Stimulated activated CD8-positive, alpha-beta memory T cell treated with anti-CD3 and anti-CD28 coated beads, Interleukin-2, amount 100 ng/mL, for 1 hour (primary cell): Measurements from ENCODE around the gene USP38.
A peak's percentile ranks its signal among the peaks of the same experiment; 100 is the strongest.
"Not testable (repeated sequence)": the region's sequence is repeated elsewhere in the genome, so short reads cannot be mapped to it uniquely, and the experiment has no call there.

Source experiments
- DNase-seq, 2 donors: peaks; one replicate each; pipeline ENCODE4 v3.0.0-alpha.2; 2020; ENCODE audit warnings: low read depth in 2 of 2

Gene USP38, protein sequence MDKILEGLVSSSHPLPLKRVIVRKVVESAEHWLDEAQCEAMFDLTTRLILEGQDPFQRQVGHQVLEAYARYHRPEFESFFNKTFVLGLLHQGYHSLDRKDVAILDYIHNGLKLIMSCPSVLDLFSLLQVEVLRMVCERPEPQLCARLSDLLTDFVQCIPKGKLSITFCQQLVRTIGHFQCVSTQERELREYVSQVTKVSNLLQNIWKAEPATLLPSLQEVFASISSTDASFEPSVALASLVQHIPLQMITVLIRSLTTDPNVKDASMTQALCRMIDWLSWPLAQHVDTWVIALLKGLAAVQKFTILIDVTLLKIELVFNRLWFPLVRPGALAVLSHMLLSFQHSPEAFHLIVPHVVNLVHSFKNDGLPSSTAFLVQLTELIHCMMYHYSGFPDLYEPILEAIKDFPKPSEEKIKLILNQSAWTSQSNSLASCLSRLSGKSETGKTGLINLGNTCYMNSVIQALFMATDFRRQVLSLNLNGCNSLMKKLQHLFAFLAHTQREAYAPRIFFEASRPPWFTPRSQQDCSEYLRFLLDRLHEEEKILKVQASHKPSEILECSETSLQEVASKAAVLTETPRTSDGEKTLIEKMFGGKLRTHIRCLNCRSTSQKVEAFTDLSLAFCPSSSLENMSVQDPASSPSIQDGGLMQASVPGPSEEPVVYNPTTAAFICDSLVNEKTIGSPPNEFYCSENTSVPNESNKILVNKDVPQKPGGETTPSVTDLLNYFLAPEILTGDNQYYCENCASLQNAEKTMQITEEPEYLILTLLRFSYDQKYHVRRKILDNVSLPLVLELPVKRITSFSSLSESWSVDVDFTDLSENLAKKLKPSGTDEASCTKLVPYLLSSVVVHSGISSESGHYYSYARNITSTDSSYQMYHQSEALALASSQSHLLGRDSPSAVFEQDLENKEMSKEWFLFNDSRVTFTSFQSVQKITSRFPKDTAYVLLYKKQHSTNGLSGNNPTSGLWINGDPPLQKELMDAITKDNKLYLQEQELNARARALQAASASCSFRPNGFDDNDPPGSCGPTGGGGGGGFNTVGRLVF

GRCh38 chr4:143184503-143185252 lies at the start of gene USP38:
USP38 (plus strand) TSS chr4:143184917; CDS start chr4:143185451, 534 bp downstream.
- peak; percentile 66 to 69 for DNase-seq

GRCh38 chr4:143135358-143135757 lies 49.4 kb upstream of the USP38 start:
- DNase-seq: no peak

GRCh38 chr4:143140696-143141095 lies 44.0 kb upstream of the USP38 start:
- DNase-seq: no peak

GRCh38 chr4:143148521-143148920 lies 36.2 kb upstream of the USP38 start:
- DNase-seq: no peak

- no peak for DNase-seq
Observed at GRCh38 chr4:143156853-143157252, 27.9 kb upstream of the USP38 start.

DNA sequence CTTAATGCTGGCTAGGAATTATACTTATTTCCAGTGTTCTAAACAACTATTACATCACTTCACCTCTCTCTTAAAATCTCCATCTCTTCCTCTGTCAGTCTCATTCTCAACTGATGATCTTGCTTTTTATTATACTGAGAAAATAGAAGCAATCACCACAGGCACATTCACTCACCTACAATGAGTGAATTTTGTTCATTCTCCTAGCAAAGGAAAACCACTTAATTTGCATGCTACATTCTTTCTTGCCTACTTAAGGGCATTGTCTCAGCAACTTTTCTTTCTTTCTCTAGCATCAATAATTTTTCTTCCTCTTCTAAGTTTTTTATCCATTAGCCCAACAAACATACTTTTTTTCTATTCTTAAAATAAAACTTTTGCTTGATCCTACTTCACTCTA lies 21.1 kb upstream of the USP38 start:
- no peak for DNase-seq

- DNase-seq: not testable (repeated sequence)
Observed at GRCh38 chr4:143166722-143167121, 18.0 kb upstream of the USP38 start.

DNA sequence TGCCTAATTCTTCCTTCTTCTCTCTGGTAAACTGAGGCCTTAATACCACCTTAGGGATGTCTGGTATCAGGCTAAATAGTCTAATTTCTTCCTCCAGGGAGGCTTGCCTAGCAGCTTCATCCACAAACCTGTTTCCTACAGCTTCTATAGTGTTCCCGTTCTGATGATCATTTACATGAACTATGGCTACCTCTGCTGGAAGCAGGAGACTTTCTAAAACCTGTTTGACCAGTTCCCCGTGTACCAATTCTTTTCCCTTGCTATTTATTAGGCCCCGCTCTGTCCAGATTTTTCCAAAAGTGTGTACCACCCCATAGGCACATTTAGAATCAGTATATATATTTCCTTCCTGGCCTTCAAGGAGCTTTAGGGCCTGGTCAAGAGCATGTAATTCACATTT lies 5.8 kb upstream of the USP38 start:
- no peak for DNase-seq

DNA sequence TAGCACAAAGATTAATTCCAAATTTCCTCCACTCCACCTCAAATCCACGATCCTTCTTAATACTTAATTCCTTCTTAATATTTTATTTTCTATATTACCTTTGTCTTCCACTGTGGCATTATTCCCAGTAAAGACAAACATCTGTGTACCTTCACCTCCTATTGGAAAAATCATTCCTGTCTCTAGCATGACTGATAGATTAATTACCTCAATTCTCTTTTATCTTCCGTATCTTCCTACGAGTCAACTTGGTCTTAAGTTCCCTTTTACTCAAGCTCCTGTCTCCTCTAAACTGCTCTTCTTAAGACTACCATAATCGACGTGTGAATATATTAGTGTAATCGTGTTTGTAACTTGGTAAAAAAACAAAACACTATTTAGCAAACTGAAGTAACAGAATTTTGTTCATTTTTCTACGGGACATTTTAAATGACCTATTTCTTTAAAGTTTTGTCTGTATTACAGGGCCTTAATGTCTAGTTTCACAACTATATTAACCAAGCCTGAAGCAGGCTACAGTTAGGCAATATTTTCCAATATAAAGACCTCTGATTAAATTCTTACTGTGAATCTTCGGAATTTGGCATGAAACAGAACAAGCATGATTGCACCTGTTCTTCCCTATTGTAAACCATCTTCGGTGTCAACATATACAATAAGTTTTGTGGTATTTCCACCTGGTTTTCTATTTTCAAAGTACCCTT lies 1.1 kb upstream of the USP38 start:
- DNase-seq: no peak

DNA sequence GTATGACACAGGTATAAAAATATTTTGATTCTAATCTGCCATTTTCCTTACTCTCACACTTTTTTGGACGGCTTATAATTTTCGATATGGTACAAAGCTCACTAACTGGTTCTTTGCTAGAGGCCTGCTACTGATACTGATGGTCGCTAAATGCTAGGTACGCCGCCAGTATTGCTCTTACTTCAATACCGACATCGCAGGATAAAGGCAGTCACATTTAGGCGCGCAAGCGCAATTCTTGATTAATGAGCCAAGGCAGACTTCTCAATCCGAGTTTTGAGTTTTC lies 557 bp upstream of the USP38 start:
- no peak for DNase-seq

GRCh38 chr4:143185253-143186107 lies 763 bp downstream of the USP38 start:
- DNase-seq: no peak

GRCh38 chr4:143186212-143186611 lies 1.5 kb downstream of the USP38 start:
- no peak for DNase-seq

DNA sequence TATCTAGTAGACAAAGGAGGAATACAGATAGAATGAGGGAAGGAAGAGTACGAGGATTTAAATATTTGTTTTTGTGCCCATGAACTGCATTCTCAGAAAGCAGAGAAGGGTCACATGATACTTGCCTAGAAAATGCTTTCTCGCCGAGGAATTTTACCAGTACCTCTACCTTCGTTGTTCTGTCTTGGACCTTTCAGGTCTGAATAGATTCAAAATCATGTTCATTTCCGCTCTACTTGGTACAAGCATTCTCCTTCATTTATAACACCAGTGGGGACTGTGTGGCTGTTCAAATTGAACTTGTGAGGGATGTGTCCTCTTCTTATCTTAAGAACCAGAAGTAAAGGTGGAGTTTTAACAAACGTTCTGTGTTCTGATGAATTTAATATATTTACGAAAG lies 1.9 kb downstream of the USP38 start:
- DNase-seq: no peak

- DNase-seq: no peak
Observed at GRCh38 chr4:143188136-143189088, 3.7 kb downstream of the USP38 start.

- no peak for DNase-seq
Observed at GRCh38 chr4:143189528-143189927, 4.8 kb downstream of the USP38 start.

DNA sequence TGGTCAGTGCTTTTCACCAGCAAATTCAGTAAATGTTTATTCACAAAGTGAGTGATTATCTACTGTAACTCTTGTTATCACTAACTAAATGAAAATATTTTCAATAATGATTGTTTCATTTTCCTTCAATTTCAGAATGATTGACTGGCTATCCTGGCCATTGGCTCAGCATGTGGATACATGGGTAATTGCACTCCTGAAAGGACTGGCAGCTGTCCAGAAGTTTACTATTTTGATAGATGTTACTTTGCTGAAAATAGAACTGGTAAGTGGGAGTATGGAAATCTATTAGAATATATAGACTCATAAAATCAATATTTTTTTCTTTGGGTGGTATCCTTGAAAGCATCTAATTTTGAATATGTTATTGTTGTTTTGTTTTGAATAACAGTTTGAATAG lies 10.9 kb downstream of the USP38 start:
- DNase-seq: no peak

DNA sequence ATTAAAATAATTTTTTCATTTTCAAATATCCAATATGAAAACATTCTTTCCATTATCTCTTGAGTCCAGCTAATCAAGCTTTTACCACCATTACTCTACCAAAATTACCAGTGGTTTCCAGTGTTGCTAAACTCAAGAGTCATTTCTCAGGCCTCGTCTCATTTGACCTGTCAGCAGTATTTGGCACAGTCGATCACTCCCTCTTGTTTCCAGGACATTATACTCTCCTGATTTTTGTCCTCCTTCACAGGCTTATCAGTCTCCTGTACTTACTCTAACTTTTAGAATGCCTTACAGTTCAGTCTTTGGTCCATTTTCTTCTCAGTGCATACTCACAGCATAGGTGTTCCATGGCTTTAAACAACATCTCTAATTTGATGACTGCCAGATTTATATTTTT lies 11.6 kb downstream of the USP38 start:
- DNase-seq: no peak

DNA sequence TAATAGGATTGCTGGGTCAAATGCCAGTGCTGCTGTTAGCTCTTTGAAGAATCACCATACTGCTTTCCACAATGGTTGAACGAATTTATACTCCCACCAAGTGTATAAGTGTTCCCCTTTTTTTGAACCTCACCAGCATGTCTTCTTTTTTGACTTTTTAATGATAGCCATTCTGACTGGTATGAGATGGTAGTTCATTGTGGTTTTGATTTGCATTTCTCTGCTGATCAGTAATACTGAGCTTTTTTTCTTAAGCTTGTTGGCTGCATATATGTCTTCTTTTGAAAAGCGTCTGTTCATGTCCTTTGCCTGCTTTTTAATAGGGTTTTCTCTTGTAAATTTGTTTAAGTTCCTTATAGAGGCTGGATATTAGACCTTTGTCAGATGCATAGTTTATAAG lies 14.8 kb downstream of the USP38 start:
- DNase-seq: no peak

DNA sequence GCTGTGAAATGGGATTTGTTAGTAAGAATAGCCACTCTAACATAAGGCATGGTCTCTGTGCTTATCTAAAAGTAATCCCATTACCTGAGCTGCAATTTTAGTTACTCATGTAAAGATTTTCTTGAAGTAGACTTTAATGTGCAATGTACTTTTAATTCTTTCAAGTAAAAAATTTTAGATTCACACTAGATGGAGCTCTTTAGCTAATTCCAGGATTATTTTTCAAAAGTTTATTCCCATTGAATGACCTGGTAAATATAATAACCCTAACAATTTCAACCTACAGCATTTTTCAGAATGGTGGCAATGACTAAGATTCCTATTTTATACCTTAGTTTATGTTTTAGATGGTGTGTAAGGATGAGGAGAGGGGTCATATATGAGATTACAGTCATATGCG lies 18.1 kb downstream of the USP38 start:
- DNase-seq: no peak
